Measurements from ENCODE around the gene CALML6. TPM values are rescaled to one million over a fixed set of nuclear protein-coding genes. Genes with fewer than 3 reads are reported as not detected.

The CALML6 gene
- total RNA-seq, 3 donors from 2014 or later: 0.33 to 1.2 TPM; not detected in 1

DNA sequence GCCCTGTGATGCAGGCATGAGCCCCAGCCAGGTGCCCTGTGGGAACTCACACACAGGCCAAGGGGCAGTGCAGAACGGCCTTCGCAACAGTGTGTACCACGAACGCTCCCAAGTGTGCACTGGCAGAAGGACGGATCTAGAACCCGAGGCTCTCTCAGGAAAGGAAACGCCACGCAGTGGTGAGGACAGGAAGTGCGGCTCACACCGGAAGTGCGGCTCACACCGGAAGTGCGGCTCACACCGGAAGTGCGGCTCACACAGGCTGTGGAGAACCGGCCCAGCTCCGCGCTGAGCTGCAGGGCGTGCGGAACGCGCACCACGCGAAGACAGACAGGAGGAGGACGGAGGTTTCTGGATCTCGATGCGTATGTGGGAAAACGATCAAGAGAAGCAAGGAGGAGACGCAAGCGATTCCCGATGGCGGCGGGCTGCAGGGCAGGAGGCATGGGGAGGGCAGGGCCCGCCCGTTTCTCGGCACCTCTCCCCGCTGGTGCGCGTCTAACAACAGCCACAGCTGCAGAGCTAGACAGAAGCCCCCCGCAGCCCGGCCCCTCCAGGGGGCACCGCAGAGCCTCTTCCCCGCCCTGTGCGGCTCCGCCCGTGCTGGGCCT lies 39.9 kb downstream of the CALML6 start:
- Histone ChIP-seq H3K27me3 (peaks cover 0 to 18% of the 10 kb centered on the region in 2 donors), H3K36me3 (no peaks in the 10 kb centered on the region), H3K9me3 (no peaks in the 10 kb centered on the region), H3K27ac (no peak overlapping the region), H3K4me1 (peaks cover 0 to 5% of the 10 kb centered on the region in 2 donors), H3K4me3 (no peak overlapping the region)
- DNase-seq (ENCODE audit: low spot score in 2 of 2): no peak
- TF ChIP-seq POLR2AphosphoS5 (IDR thresholded peaks at IDR 0.05): no peak
- TF ChIP-seq POLR2A (IDR thresholded peaks at IDR 0.05): no peak
- TF ChIP-seq, protein P1, sequence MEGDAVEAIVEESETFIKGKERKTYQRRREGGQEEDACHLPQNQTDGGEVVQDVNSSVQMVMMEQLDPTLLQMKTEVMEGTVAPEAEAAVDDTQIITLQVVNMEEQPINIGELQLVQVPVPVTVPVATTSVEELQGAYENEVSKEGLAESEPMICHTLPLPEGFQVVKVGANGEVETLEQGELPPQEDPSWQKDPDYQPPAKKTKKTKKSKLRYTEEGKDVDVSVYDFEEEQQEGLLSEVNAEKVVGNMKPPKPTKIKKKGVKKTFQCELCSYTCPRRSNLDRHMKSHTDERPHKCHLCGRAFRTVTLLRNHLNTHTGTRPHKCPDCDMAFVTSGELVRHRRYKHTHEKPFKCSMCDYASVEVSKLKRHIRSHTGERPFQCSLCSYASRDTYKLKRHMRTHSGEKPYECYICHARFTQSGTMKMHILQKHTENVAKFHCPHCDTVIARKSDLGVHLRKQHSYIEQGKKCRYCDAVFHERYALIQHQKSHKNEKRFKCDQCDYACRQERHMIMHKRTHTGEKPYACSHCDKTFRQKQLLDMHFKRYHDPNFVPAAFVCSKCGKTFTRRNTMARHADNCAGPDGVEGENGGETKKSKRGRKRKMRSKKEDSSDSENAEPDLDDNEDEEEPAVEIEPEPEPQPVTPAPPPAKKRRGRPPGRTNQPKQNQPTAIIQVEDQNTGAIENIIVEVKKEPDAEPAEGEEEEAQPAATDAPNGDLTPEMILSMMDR (IDR thresholded peaks at IDR 0.05): no peak
- intact Hi-C loops (cut with DNase I; ENCODE audit: low total_unique reads): no loop called here

- no peak for DNase-seq (ENCODE audit: low spot score in 2 of 2)
- H3K27ac ChIP-seq: no peak overlapping the region
- TF ChIP-seq POLR2AphosphoS5 (IDR thresholded peaks at IDR 0.05) (no peak), POLR2A (IDR thresholded peaks at IDR 0.05) (no peak)
- TF ChIP-seq, protein P1 (IDR thresholded peaks at IDR 0.05): no peak
- peaks cover 0 to 5% of the 10 kb centered on the region in 2 donors for H3K4me1 ChIP-seq
- H3K27me3 ChIP-seq: peaks cover 0 to 26% of the 10 kb centered on the region in 2 donors
- H3K9me3 ChIP-seq: no peaks in the 10 kb centered on the region
- H3K36me3 ChIP-seq: no peaks in the 10 kb centered on the region
- H3K4me3 ChIP-seq: no peak overlapping the region
- intact Hi-C loops (cut with DNase I; ENCODE audit: low total_unique reads): no loop called here
Observed at GRCh38 chr1:1955621-1956094, 40.6 kb downstream of the CALML6 start.

DNA sequence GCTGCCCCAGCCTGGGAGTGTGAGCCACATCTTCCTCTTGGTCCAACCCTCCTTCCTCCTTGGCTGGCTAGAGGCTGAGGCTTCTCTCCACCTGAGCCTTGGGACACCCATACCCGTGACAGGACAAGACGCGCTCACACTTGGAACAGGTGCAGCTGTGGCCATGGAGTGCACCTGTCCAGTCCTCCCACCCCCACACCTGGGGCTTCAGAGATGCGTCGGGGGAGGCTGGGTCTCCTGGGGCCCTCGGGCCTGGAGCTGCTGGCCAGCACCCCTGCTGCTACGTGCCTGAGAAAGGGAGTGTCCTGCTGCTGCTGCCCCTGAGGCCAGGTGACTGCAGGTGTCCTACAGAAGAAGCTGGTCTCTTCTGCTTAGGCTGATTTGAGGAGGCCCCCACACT lies 41.0 kb downstream of the CALML6 start:
- no peaks in the 10 kb centered on the region for H3K36me3 ChIP-seq
- peaks cover 0 to 5% of the 10 kb centered on the region in 2 donors for H3K4me1 ChIP-seq
- H3K27me3 ChIP-seq: peaks cover 0 to 30% of the 10 kb centered on the region in 2 donors
- H3K27ac ChIP-seq: no peak overlapping the region
- H3K4me3 ChIP-seq: no peak overlapping the region
- no peaks in the 10 kb centered on the region for H3K9me3 ChIP-seq
- DNase-seq (ENCODE audit: low spot score in 2 of 2): no peak
- no peak for TF ChIP-seq POLR2AphosphoS5 (IDR thresholded peaks at IDR 0.05)
- no peak for TF ChIP-seq POLR2A (IDR thresholded peaks at IDR 0.05)
- TF ChIP-seq, protein P1 (IDR thresholded peaks at IDR 0.05): no peak
- intact Hi-C loops (cut with DNase I; ENCODE audit: low total_unique reads): no loop called here

DNA sequence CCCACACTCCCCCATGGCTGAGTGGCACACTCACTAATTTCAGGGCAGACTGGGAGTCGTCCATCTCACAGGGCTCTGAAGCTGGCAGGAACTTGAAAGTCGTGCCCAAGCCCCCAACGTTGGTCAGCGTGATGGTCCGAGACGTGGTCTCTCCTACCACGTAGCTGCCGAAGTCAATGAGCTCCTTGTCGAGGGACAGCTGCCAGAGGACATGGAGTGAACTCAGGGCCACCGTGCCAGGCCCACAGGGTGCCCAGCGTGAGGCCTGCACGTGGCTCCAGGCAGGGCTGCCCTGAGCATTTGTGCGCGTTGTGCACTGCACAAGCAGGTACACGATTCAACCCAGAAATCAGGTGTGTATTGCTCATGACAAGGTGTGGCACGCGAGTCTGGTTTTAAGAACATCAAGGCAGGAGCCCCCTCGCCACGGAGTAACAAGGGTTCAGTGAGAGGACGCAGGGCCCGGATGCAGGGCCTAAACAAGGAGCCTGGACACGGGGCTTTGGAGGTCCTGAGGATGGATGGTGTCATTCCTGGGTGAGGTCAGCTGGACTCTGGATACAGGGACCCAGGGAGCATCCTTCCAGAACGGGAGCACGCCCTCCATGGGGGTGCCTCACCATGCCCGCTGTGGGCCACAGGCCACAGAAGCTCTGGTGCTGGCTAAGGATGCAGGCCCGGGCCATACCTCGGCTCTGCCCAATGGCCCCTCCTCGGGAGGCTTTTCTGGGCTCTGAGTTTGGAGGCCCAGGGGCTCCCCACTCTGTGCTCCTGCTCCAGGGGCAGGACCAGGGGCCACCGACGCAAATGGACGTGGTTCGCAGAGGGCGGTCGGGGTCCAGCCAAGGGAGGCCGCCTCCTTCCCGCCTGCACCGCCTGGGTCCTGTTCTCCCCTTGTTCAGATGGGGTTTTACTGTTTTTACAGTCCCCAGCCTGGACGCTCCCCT lies 41.8 kb downstream of the CALML6 start:
- H3K36me3 ChIP-seq: no peaks in the 10 kb centered on the region
- DNase-seq (ENCODE audit: low spot score in 2 of 2): no peak
- H3K9me3 ChIP-seq: no peaks in the 10 kb centered on the region
- intact Hi-C loops (cut with DNase I; ENCODE audit: low total_unique reads): no loop called here
- H3K27me3 ChIP-seq: peaks cover 0 to 36% of the 10 kb centered on the region in 2 donors
- H3K27ac ChIP-seq: no peak overlapping the region
- H3K4me3 ChIP-seq: no peak overlapping the region
- no peak for TF ChIP-seq POLR2A (IDR thresholded peaks at IDR 0.05)
- TF ChIP-seq POLR2AphosphoS5 (IDR thresholded peaks at IDR 0.05): no peak
- peaks cover 0 to 5% of the 10 kb centered on the region in 2 donors for H3K4me1 ChIP-seq

DNA sequence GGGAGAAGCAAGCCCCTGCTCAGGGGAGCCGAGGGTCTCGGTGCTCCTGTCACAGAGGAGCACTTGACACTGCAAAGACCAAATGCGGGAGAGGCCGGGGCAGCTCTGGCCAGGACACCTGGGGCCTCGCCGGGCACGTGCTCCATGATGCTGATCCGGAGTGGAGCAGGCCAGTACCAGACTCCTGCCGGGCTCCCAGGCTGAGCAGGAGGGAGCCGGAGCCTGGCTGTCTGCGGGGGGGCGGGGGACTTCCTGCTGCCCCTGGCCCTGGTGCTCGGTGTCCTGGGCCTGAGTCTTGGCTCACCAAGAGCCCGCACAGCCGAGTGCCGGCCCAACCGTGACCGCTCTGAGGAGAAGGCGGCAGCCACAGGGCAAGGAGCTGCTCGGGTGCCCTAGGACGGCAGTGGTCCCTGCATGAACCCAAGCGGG lies 42.5 kb downstream of the CALML6 start:
- H3K27ac ChIP-seq: no peak overlapping the region
- intact Hi-C loops (cut with DNase I; ENCODE audit: low total_unique reads): no loop called here
- no peak for DNase-seq (ENCODE audit: low spot score in 2 of 2)
- peaks cover 0 to 36% of the 10 kb centered on the region in 2 donors for H3K27me3 ChIP-seq
- no peaks in the 10 kb centered on the region for H3K9me3 ChIP-seq
- H3K4me3 ChIP-seq: no peak overlapping the region
- no peak for TF ChIP-seq POLR2A (IDR thresholded peaks at IDR 0.05)
- TF ChIP-seq, protein P1 (IDR thresholded peaks at IDR 0.05): no peak
- TF ChIP-seq POLR2AphosphoS5 (IDR thresholded peaks at IDR 0.05): no peak
- H3K4me1 ChIP-seq: peaks cover 0 to 5% of the 10 kb centered on the region in 2 donors
- H3K36me3 ChIP-seq: no peaks in the 10 kb centered on the region

All from breast epithelium (tissue), 4 donors.